Retina (tissue), 1 donor: ENCODE data around the gene KCNJ1.
A peak's percentile ranks its signal among the peaks of the same experiment; 100 is the strongest.

Experiments
- DNase-seq: peaks from one replicate; pipeline ENCODE4 v3.0.0-alpha.2; 2016

Gene KCNJ1

GRCh38 chr11:128867277-128867676, at the start of gene KCNJ1:
KCNJ1 (minus strand) TSS chr11:128867296; CDS start chr11:128840243, 27,053 bp downstream.
- DNase-seq = no peak

- no peak for DNase-seq
Measured at GRCh38 chr11:128916681-128917080, 49.6 kb upstream of the KCNJ1 start.

- no peak for DNase-seq
Measured at GRCh38 chr11:128916037-128916572, 49.0 kb upstream of the KCNJ1 start.

- DNase-seq = no peak
Measured at GRCh38 chr11:128915149-128915521, 48.0 kb upstream of the KCNJ1 start.

GRCh38 chr11:128914216-128915148, 47.4 kb upstream of the KCNJ1 start:
- no peak for DNase-seq

GRCh38 chr11:128913806-128914205, 46.7 kb upstream of the KCNJ1 start:
- DNase-seq = no peak

GRCh38 chr11:128911701-128912100, 44.6 kb upstream of the KCNJ1 start:
- DNase-seq = no peak

- no peak for DNase-seq
Measured at GRCh38 chr11:128911239-128911638, 44.1 kb upstream of the KCNJ1 start.

- no peak for DNase-seq
Measured at GRCh38 chr11:128910576-128910975, 43.5 kb upstream of the KCNJ1 start.

- DNase-seq = no peak
Measured at GRCh38 chr11:128909438-128910125, 42.5 kb upstream of the KCNJ1 start.

GRCh38 chr11:128908391-128909246, 41.5 kb upstream of the KCNJ1 start:
- DNase-seq = no peak

- no peak for DNase-seq
Measured at GRCh38 chr11:128907585-128907984, 40.5 kb upstream of the KCNJ1 start.

GRCh38 chr11:128906185-128907050, 39.3 kb upstream of the KCNJ1 start:
- DNase-seq = no peak

GRCh38 chr11:128905345-128906184, 38.5 kb upstream of the KCNJ1 start:
- peak; percentile 64 for DNase-seq

GRCh38 chr11:128904656-128905344, 37.7 kb upstream of the KCNJ1 start:
- DNase-seq = peak; percentile 55

- no peak for DNase-seq
Measured at GRCh38 chr11:128904303-128904655, 37.2 kb upstream of the KCNJ1 start.

GRCh38 chr11:128903248-128904061, 36.4 kb upstream of the KCNJ1 start:
- DNase-seq = peak; percentile 57

GRCh38 chr11:128902515-128903066, 35.5 kb upstream of the KCNJ1 start:
- no peak for DNase-seq
